ENCODE measurements around the gene LTB4R.
A peak's percentile ranks its signal among the peaks of the same experiment; 100 is the strongest.

LTB4R gene, protein sequence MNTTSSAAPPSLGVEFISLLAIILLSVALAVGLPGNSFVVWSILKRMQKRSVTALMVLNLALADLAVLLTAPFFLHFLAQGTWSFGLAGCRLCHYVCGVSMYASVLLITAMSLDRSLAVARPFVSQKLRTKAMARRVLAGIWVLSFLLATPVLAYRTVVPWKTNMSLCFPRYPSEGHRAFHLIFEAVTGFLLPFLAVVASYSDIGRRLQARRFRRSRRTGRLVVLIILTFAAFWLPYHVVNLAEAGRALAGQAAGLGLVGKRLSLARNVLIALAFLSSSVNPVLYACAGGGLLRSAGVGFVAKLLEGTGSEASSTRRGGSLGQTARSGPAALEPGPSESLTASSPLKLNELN

GRCh38 chr14:24310646-24311604 lies at the start of gene LTB4R:
Gene LTB4R, plus strand, starts transcription at chr14:24311502. Its CDS starts 4,150 bp downstream, at chr14:24315652.
- ATAC-seq: peak; percentile 80

GRCh38 chr14:24261969-24262327 lies 49.4 kb upstream of the LTB4R start:
- ATAC-seq: no peak
- no peak for DNase-seq

More at GRCh38 chr14:24310646-24311604, at the start of gene LTB4R:
- DNase-seq: peak; percentile 71

DNA sequence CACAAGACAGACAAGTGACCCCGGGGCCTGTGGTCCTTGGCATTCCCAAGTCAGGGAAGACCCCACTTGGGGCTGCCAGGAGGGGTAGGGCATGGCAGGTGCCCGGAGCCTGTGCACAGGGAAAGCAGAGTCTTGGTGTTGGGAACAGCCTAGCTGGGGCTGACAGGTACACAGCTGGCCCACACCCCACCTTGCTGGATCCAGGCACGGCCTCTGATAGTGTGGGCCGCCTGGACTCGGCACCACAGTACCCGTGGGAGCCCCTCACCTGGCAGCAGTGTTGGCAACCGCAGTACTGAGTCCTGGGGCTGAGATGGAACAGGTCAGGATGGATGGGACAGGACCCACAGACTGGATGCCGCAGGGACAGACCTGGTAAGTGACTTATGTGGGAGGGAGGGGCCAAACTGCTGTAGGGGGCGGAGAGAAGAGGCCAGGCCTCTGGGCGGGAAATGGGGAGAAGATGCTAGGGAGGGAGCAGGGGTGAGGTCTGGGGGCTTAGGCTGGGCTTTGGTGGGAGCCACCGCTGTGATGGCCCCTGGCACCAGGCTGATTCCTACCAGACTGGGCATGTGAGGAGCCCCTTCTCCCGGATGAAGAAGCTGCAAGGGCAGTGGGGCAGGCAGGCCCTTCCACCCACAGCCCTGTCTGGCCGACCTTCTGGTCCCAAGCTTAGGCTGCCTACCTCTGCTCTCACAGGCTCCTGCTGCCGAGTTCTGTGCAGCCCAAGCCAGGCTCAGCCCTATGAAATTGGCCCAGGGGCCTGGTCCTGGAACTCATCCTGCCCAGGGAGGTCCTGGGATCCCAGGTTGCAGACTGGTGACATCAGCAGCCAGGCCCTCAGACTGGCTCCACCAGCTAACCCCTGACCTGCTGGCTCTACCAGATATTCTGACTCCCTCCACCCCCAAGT lies 48.2 kb upstream of the LTB4R start, which contains the start of gene TGM1:
TGM1 (minus strand) TSS at position 357 of the 913 bp plus-strand sequence. CDS start 825 bp downstream, outside the sequence.
- ATAC-seq (no peak), DNase-seq (no peak)

DNA sequence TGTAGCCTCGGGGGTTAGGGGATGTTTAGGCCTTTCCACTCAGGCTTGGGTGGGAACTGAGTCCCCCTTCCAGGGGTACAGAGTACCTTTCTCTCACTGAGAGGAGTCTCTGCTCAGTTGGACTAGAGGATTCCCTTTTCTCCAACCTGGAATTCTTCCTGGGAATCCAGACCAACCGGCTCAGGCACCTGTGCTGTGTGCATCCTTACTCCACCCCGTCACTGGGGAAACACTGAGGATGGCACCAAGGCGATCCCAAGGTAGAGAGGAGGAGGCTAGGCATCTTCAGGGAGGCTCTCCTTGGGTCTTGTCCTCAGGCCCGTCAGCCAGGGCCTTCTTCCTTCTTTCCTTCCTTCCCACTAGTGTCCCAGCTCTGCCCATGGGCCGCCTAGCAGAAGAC lies 47.5 kb upstream of the LTB4R start:
- DNase-seq: no peak

DNA sequence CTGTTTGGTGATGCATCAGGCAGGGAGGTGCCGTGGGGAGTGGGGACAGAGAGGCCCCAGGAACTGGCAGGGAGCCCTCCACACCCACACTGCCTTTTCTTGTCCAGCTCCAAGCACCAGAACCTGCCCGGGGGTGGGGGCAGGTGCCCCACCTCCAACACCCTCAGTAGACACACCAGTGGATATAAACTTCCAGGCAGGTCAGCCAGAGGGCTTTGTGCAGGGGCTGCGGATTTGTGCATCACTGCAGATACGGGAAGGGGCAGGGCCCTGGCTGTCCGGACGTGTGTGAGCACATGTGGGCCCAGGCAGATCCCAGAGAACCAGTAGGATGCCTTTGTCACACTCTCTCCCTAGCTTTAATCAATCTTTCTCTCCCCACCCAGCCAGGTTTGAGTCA lies 47.0 kb upstream of the LTB4R start:
- no peak for DNase-seq

More for the DNA sequence above, 47.5 kb upstream of the LTB4R start:
- ATAC-seq: no peak

GRCh38 chr14:24266344-24267244 lies 44.7 kb upstream of the LTB4R start:
- no peak for ATAC-seq

More for the DNA sequence above, 47.0 kb upstream of the LTB4R start:
- ATAC-seq: no peak

DNA sequence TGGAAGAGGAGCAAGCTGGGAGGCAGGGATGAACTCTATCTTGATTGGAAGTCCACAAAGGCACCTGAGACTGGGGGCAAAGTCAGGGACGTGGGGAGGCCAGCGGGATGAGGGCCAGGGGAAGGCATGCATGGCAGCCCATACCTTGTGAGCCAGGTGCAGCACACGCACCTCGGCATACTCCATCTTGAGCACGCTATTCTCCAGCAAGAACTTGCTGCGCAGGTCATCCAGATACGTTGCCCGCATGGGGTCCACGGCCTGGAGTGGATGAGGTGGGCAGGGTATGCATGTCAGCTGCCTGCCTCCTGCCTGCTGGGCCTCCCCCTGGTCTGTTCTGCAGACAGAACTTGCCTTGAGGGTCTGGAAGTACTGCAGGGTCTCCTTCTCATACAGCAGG lies 43.8 kb upstream of the LTB4R start:
- ATAC-seq: no peak

More at GRCh38 chr14:24266344-24267244, 44.7 kb upstream of the LTB4R start:
- no peak for DNase-seq

DNA sequence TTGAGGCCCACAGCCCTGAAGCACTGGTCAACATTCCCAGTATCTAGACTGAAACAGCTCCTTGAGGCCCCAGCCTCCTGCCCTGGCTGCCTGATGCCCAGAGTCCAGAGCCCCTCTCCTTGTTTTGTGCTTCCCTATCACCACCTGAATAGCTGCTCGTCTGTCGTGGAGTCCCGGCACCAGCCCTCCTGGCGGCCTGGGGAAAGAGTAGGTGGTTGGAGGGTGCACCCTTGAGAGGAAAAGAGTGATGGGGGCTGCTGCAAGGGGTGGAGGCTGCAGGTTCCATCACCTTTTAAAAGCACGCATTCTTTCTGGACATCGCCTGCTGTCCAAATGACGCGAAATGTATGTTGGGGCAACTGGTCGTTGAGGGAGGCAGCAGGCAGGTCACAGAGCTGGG lies 43.1 kb upstream of the LTB4R start:
- ATAC-seq: no peak
- no peak for DNase-seq

More for the DNA sequence above, 43.8 kb upstream of the LTB4R start:
- DNase-seq: no peak

GRCh38 chr14:24269368-24269767 lies 41.9 kb upstream of the LTB4R start:
- no peak for ATAC-seq
- no peak for DNase-seq

DNA sequence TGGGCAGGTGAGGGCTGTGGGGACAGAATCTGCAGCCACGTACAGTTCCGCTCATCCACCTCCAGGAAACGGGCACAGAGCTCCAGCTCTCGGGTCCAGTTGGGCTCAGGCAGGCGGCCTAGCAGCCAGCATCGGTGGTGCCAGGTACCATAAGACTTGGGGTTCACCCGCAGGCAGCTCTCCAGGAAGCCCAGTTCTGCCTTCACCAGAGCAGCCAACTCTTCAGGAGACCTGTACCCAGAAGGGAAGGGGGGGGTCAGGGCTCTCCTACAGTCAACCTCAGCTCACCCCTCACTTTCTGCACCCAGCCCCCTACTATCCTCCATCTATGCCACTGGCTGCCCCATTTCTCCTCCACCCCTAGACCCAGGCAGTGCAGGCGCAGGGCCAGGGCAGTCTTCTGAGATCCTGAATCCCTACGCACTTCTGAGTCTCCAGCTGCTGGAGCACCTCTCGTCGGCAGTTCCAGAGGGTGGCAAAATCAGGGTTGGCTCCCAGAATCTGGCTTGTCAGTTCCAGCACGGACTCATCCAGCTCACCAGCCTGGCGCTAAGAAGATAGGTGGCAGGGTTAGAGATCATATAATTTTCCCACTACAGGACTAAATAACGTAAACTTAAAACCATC lies 41.3 kb upstream of the LTB4R start:
- no peak for DNase-seq

GRCh38 chr14:24270537-24271133 lies 40.7 kb upstream of the LTB4R start:
- ATAC-seq (no peak), DNase-seq (no peak)

More for the DNA sequence above, 41.3 kb upstream of the LTB4R start:
- no peak for ATAC-seq

GRCh38 chr14:24271134-24271833 lies 40.0 kb upstream of the LTB4R start, which contains the start of gene RABGGTA:
Gene RABGGTA, minus strand, starts transcription at chr14:24271597. Its CDS starts 482 bp downstream, at chr14:24271115.
- DNase-seq: peak; percentile 90
- ATAC-seq: peak; percentile 88

DNA sequence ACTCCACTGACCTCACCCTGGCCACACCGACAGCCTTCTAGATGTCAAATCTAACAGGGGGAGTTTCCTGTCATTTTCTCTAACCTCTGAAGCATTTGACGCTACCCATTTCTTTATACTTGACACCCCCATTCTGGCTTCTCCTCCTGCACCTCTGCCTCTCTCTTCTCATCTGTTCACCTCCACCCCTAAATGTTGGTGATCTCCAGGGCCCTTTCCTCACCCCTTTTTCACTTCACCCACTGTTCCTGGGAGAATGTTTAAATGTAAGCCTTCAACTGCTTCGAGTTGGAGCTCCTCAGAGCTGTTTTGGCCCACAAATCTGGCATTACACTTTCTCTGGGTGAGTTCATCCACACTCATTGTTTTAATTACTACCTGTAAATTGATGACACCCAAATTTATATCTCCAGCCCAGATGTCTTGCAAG lies 39.5 kb upstream of the LTB4R start:
- DNase-seq (no peak), ATAC-seq (no peak)

DNA sequence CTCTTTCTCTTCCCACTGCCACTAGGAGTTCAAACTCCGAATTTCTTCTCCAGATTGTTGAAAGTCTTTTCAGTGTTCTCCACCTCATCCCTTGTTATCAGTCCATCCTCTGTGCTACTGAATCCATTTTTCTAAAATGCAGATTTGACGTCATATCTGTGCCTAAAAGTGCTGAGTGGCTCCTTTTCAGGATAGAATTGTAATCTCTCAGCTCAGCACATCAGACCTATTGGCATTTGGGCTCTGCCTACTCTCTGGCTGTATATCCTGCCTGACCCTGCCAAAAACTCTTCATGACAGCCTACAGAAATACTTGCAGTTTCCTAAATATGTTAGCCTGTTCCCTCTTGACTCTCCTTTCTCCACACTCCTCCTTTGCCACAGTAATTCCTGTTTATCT lies 38.8 kb upstream of the LTB4R start:
- DNase-seq (no peak), ATAC-seq (no peak)

- no peak for ATAC-seq
- no peak for DNase-seq
These were observed 37.8 kb upstream of the LTB4R start for GRCh38 chr14:24273422-24273998.

GRCh38 chr14:24274101-24274543 lies 37.2 kb upstream of the LTB4R start:
- peak; percentile 53 for DNase-seq
- peak; percentile 61 for ATAC-seq

GRCh38 chr14:24277071-24277470 lies 34.2 kb upstream of the LTB4R start:
- no peak for ATAC-seq
- DNase-seq: no peak

- no peak for ATAC-seq
- peak; percentile 33 for DNase-seq
These were observed 33.5 kb upstream of the LTB4R start for GRCh38 chr14:24277606-24278321.

Data from stimulated activated naive CD8-positive, alpha-beta T cell treated with anti-CD3 and anti-CD28 coated beads, Interleukin-15, Interleukin-2, amounts not matched to agents 100 U/mL and 50 U/mL, for 24 hours (primary cell).